Iris pigment epithelial cell (primary cell): ENCODE results near the gene ARHGAP42.

Experiments used
- DNase-seq: peaks from one replicate; pipeline ENCODE4 v3.0.0-alpha.2; 2011; ENCODE audit warnings: low read depth

Gene ARHGAP42

GRCh38 chr11:100835854-100836253 is 148.8 kb downstream of the ARHGAP42 start:
- DNase-seq: no peak

DNA sequence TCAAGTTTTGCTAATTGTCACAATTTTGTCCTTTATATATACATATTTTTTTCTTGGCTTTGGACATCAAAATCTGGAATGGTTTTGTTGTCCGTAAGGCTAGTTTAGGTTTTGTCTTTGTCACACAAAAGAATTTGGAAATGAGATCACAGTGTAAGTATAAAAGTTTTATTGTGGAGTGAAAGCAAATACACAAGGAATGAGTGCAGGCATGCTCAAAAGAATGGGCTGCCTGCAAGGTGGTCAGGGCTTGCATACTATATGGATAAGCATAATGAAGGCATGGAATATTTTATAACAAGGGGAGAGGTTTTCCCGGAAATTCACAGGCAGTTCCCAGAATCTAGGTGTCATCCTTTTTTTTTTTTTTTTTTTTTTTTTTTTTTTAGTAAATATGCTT is 150.2 kb downstream of the ARHGAP42 start:
- DNase-seq: no peak

GRCh38 chr11:100841711-100842407 is 154.8 kb downstream of the ARHGAP42 start:
- no peak for DNase-seq

- DNase-seq: no peak
Observed at GRCh38 chr11:100847696-100848216, 160.7 kb downstream of the ARHGAP42 start.

GRCh38 chr11:100849009-100849900 is 162.2 kb downstream of the ARHGAP42 start:
- DNase-seq: peak; percentile 76

DNA sequence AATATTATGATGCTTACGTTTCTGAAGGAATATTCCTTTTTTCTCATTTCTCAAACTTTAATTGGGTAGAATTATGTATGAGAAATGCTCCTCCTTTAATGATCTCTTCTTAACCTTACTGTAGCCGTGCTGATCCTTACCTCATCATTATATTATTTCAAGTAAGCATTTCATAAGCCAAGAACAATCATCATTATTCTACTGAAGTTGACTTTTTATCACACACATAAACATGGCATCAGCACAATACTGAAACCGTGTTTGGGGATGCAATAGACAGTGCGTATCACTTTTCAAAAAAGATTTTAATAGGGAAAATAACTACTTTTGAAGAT is 162.8 kb downstream of the ARHGAP42 start:
- peak; percentile 40 for DNase-seq

GRCh38 chr11:100851147-100851546 is 164.1 kb downstream of the ARHGAP42 start:
- peak; percentile 61 for DNase-seq

- DNase-seq: no peak
Observed at GRCh38 chr11:100851584-100852152, 164.6 kb downstream of the ARHGAP42 start.

DNA sequence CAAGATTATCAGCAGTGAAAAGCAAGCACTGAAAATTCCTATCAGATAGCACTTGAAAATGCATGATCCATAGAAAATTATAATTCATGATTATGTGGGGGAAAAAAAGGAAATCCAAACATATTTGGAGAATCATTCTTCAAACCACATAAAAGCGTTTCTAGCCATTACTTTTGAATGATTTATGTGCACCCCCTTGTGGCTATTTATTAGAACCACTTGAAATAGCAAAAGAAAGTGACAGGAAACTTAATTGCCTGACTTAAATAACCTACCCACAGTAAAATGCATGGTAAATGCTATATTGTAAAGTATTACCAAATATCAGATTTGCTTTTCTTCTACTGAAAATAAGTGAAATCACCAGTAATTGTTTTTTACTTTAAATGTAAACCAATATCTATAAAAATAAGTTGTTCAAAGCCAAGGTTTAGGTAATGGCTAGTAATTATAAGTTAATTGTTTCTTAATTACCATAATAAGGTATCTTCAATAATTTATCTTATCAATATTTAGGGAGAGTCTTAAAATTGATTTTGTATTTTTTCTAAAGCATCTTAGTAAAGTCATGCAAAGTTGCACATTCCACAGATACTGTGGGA is 168.5 kb downstream of the ARHGAP42 start:
- peak; percentile 69 for DNase-seq

DNA sequence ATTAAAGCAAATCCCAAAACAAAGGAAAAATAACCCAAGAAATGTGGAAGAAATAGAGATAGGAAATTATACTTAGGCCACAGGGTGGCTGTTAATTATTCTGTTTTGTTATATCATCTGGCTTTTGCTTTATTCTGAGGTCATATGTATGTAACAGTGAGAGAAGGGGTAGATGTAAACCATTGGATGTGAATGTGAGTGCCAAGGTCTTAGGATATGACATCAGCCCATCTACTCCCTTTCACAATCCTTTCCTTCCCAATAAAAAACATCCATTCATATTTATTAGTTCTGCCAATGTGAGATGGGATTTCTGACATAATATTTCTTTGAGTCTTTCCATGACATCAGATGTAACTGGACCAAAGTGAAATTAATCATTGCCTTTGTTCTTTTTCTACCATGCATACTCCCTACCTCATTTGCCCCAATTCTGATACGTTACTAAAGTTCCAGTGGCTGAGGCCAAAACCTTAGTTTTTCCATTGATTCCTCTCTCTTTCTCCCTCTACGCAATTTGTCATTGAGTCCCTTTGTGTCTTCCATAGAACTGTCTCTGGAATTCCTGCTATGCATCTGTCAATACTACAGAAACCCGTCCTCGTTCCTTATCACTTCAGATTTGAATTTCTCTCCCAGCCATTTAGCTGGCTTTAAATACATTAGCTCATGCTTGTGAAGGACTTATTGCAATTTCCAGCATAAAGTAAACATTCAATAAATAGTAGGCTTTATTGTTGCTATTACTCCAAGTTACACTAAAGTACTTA is 170.3 kb downstream of the ARHGAP42 start:
- DNase-seq: peak; percentile 36

DNA sequence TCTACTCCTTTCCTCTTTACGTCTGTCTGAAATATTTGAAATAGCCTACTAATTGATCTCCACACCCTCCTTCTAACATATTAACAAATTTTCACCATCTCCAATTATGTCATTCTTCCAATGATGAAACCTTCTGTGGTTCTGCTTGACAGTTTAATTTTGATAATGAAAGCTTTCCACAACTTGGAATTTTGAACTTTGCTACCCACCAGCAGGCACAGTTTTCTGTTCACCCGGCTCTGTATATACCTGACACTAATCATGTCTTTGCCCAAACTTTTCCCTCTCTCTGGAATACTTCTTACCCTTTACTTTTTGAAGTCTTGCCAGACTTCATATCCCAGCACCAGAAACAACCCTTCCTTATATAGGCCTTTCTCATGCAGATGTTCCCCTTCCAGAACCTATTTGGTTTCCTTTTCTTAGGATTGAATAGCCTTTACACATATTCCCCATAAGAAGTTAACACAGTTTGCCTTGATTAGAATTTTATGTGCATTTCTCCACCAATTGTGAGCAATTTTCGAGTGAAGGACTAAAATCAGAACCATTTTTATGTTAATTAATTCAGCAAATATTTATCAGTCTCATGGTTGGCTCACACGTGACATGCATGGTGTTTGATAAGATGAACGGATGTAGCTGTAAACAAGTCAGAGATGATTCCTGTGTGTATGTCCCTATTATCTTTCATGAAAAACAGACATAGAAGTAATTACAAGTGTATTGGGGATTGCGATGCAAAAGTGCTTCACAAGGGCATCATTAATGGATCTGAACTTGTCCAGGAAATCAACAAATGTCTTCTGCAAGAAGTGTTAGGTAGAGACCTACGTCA is 173.4 kb downstream of the ARHGAP42 start:
- DNase-seq: no peak

GRCh38 chr11:100861212-100861611 is 174.1 kb downstream of the ARHGAP42 start:
- no peak for DNase-seq

DNA sequence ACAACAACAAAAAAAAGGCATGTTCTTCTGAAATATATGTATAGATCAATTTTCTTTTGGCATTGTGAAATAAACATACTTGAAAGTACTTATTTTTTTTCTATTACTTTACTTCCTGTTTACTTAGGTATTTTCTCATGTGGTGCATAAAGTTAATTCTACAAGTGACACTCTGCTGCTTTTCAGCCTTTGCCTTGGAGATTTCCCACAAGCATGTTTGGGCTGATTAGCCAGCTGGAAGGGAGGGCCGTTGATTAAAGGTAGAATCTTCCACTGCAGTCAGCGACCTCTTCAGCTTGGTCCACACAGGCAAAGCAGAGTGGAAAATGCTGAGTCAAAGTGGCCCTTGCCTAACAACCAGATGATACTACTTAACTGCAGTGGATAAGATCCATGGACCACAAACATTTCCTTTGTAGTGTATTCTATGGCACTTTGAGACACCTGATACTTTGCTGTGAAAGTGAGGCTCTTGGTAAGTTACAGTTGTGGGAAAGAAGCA is 176.0 kb downstream of the ARHGAP42 start:
- peak; percentile 99 for DNase-seq

- no peak for DNase-seq
Observed at GRCh38 chr11:100865443-100866065, 178.5 kb downstream of the ARHGAP42 start.

DNA sequence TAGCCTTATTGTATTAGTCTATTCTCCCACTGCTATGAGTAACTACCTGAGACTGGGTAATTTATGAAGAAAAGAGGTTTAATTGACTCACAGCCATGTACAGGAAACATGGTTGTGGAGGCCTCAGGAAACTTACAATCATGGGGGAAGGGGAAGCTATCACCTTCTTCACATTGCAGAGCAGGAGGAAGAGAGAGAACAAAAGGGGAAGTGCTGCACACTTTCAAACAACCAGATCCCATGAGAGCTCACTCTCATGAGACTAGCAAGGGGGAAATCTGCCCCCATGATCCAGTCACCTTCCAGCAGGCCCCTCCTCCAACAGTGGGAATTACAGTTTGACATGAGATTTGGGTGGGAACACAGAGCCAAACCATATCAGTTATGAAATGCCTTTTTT is 179.4 kb downstream of the ARHGAP42 start:
- no peak for DNase-seq

DNA sequence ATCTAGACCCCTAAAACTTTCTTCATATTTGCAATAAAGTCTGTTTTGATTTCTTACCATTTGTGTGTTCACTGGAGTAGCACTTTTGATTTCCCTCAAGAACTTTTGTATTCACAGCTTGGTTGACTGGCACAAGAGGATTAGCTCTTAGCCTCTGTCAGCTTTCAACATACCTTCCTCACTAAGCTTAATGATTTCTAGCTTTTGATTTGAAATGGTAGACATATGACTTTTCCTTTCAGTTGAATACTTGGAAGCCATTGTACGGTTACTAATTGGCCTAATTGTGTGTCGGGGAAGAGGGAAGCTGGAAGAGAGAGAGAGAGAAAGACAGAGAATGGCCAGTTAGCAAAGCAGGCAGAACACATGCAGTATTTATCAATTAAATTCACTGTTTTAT is 180.5 kb downstream of the ARHGAP42 start:
- no peak for DNase-seq

GRCh38 chr11:100869328-100869727 is 182.2 kb downstream of the ARHGAP42 start:
- no peak for DNase-seq

DNA sequence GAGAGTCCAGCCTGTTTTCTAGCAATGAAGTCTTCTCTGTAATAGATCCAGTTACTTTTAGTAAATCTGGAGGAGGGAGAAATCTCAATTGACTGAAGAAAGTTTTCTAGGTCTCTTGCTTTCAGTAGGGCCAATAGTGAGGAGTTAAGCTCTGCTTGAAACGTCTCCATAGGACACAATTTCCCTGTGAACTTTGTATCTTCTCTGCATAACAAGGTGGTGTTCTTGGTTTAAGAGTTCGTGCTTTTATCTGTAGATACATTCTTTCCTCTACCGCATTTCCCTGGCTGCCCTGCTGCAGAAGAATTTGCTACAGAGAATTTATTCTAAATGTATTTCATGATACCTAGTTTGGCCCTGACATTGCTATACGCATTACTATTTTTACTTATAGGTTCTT is 183.1 kb downstream of the ARHGAP42 start:
- DNase-seq: no peak

- peak; percentile 41 for DNase-seq
Observed at GRCh38 chr11:100872951-100873740, 186.1 kb downstream of the ARHGAP42 start.
